Measurements from ENCODE around the gene DCXR. TPM values are rescaled to one million over a fixed set of nuclear protein-coding genes. Genes with fewer than 3 reads are reported as not detected.

Gene DCXR
- total and polyA plus RNA-seq, 2 of the 13 experiments (the other 11 are each of a cell fraction or from before 2014, with no cell fraction given), result 287 to 311 TPM

DNA sequence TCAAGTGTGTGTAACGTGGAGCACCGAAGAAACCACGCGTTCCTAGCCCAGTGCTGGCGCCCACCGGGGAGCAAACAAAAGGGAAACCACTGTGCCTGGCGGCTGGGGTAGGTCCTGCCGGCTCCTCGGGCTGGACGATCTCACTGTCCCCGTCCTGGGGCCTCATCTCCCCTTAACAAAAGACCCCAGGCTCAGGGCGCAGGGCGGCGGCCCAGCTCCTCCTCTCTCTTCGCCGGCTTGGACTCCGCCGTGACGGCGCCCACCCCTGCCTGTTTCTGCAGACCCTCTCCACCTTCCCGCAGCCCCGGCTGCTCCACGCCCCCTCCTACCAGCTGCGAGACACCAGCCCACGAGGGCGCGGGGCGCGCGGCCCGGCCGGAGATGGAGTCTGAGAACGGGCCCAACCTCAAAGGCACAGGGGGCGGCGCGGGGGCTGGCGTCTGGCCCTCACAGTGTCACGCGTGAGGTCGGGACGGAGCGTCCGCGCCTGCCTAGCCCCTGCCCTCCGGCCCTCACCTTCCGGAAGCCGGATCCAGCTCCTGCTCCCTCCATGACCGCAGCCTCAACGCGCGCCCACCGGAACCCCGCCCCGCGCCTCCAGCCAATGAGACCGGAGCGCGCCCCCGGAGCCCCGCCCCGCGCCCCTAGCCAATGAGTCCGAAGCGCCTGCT lies 15.1 kb downstream of the DCXR start, which contains the start of gene CENPX (continued):
- TF ChIP-seq, protein P1, sequence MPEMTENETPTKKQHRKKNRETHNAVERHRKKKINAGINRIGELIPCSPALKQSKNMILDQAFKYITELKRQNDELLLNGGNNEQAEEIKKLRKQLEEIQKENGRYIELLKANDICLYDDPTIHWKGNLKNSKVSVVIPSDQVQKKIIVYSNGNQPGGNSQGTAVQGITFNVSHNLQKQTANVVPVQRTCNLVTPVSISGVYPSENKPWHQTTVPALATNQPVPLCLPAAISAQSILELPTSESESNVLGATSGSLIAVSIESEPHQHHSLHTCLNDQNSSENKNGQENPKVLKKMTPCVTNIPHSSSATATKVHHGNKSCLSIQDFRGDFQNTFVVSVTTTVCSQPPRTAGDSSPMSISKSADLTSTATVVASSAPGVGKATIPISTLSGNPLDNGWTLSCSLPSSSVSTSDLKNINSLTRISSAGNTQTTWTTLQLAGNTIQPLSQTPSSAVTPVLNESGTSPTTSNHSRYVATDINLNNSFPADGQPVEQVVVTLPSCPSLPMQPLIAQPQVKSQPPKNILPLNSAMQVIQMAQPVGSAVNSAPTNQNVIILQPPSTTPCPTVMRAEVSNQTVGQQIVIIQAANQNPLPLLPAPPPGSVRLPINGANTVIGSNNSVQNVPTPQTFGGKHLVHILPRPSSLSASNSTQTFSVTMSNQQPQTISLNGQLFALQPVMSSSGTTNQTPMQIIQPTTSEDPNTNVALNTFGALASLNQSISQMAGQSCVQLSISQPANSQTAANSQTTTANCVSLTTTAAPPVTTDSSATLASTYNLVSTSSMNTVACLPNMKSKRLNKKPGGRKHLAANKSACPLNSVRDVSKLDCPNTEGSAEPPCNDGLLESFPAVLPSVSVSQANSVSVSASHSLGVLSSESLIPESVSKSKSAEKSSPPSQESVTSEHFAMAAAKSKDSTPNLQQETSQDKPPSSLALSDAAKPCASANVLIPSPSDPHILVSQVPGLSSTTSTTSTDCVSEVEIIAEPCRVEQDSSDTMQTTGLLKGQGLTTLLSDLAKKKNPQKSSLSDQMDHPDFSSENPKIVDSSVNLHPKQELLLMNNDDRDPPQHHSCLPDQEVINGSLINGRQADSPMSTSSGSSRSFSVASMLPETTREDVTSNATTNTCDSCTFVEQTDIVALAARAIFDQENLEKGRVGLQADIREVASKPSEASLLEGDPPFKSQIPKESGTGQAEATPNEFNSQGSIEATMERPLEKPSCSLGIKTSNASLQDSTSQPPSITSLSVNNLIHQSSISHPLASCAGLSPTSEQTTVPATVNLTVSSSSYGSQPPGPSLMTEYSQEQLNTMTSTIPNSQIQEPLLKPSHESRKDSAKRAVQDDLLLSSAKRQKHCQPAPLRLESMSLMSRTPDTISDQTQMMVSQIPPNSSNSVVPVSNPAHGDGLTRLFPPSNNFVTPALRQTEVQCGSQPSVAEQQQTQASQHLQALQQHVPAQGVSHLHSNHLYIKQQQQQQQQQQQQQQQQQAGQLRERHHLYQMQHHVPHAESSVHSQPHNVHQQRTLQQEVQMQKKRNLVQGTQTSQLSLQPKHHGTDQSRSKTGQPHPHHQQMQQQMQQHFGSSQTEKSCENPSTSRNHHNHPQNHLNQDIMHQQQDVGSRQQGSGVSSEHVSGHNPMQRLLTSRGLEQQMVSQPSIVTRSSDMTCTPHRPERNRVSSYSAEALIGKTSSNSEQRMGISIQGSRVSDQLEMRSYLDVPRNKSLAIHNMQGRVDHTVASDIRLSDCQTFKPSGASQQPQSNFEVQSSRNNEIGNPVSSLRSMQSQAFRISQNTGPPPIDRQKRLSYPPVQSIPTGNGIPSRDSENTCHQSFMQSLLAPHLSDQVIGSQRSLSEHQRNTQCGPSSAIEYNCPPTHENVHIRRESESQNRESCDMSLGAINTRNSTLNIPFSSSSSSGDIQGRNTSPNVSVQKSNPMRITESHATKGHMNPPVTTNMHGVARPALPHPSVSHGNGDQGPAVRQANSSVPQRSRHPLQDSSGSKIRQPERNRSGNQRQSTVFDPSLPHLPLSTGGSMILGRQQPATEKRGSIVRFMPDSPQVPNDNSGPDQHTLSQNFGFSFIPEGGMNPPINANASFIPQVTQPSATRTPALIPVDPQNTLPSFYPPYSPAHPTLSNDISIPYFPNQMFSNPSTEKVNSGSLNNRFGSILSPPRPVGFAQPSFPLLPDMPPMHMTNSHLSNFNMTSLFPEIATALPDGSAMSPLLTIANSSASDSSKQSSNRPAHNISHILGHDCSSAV (CRISPR knock-in tag; IDR thresholded peaks at IDR 0.05; ENCODE audit: borderline replicate concordance), result no peak
- no peak for TF ChIP-seq SMARCE1 (IDR thresholded peaks at IDR 0.05; ENCODE audit: borderline replicate concordance)
- TF ChIP-seq ZNF296 (CRISPR knock-in tag; conservative IDR thresholded peaks at IDR 0.05), result no peak
- TF ChIP-seq, protein P2, sequence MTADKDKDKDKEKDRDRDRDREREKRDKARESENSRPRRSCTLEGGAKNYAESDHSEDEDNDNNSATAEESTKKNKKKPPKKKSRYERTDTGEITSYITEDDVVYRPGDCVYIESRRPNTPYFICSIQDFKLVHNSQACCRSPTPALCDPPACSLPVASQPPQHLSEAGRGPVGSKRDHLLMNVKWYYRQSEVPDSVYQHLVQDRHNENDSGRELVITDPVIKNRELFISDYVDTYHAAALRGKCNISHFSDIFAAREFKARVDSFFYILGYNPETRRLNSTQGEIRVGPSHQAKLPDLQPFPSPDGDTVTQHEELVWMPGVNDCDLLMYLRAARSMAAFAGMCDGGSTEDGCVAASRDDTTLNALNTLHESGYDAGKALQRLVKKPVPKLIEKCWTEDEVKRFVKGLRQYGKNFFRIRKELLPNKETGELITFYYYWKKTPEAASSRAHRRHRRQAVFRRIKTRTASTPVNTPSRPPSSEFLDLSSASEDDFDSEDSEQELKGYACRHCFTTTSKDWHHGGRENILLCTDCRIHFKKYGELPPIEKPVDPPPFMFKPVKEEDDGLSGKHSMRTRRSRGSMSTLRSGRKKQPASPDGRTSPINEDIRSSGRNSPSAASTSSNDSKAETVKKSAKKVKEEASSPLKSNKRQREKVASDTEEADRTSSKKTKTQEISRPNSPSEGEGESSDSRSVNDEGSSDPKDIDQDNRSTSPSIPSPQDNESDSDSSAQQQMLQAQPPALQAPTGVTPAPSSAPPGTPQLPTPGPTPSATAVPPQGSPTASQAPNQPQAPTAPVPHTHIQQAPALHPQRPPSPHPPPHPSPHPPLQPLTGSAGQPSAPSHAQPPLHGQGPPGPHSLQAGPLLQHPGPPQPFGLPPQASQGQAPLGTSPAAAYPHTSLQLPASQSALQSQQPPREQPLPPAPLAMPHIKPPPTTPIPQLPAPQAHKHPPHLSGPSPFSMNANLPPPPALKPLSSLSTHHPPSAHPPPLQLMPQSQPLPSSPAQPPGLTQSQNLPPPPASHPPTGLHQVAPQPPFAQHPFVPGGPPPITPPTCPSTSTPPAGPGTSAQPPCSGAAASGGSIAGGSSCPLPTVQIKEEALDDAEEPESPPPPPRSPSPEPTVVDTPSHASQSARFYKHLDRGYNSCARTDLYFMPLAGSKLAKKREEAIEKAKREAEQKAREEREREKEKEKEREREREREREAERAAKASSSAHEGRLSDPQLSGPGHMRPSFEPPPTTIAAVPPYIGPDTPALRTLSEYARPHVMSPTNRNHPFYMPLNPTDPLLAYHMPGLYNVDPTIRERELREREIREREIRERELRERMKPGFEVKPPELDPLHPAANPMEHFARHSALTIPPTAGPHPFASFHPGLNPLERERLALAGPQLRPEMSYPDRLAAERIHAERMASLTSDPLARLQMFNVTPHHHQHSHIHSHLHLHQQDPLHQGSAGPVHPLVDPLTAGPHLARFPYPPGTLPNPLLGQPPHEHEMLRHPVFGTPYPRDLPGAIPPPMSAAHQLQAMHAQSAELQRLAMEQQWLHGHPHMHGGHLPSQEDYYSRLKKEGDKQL (CRISPR knock-in tag; IDR thresholded peaks at IDR 0.05; ENCODE audit: low read depth), result no peak
- no peak; the same call in 1 of the 2 replicates for TF ChIP-seq RXRB (CRISPR knock-in tag; IDR thresholded peaks at IDR 0.05; ENCODE audit: borderline replicate concordance)
- no peak for TF ChIP-seq CCDC6 (CRISPR knock-in tag; IDR thresholded peaks at IDR 0.05)
- TF ChIP-seq NR2F1 (CRISPR knock-in tag; IDR thresholded peaks at IDR 0.05), result no peak
- 0 out of 2 replicates have a peak, but pooled peaks have one; percentile 6 for TF ChIP-seq ZNF598 (CRISPR knock-in tag; IDR thresholded peaks at IDR 0.05; ENCODE audit: borderline replicate concordance)
- TF ChIP-seq ZNF883 (CRISPR knock-in tag; IDR thresholded peaks at IDR 0.05; ENCODE audit: not compliant biosample characterization), result peak; percentile 34
- no peak for TF ChIP-seq GABPA (IDR thresholded peaks at IDR 0.05; ENCODE audit: low read depth, low read length)
- peak; percentile 73 for TF ChIP-seq GABPA (CRISPR knock-in tag; IDR thresholded peaks at IDR 0.05; ENCODE audit: low read depth)
- TF ChIP-seq ZNF430 (CRISPR knock-in tag; IDR thresholded peaks at IDR 0.05), result peak; percentile 38; the same call in 1 of the 2 replicates
- TF ChIP-seq SMYD3 (CRISPR knock-in tag; IDR thresholded peaks at IDR 0.05), result no peak
- TF ChIP-seq ZNF709 (CRISPR knock-in tag; IDR thresholded peaks at IDR 0.05), result no peak
- peak; percentile 10 for TF ChIP-seq HNRNPLL (IDR thresholded peaks at IDR 0.05; ENCODE audit: low read depth, low read length, poor library complexity, severe bottlenecking)
- TF ChIP-seq ZBTB38 (CRISPR knock-in tag; IDR thresholded peaks at IDR 0.05), result no peak
- no peak for TF ChIP-seq ZNF878 (CRISPR knock-in tag; IDR thresholded peaks at IDR 0.05)
